Neuron (in vitro differentiated cells): Measurements from ENCODE around the gene RAB5A.
A peak's percentile ranks its signal among the peaks of the same experiment; 100 is the strongest.
"Not testable (repeated sequence)": the region's sequence is repeated elsewhere in the genome, so short reads cannot be mapped to it uniquely, and the experiment has no call there.

Experiments
- H2AFZ ChIP-seq: one replicate; pipeline ENCODE4 v1.6.1; 2013; ENCODE audit warnings: low read depth, mild to moderate bottlenecking, inconsistent platforms, low read length, moderate library complexity
- H3K27me3 ChIP-seq: one replicate; pipeline ENCODE4 v1.6.1; 2013; ENCODE audit warnings: low read length; ENCODE audit not compliant: insufficient read depth
- H3K36me3 ChIP-seq: one replicate; pipeline ENCODE4 v1.6.1; 2013; ENCODE audit warnings: low read length; ENCODE audit not compliant: insufficient read depth
- H3K4me1 ChIP-seq: one replicate; pipeline ENCODE4 v1.6.1; 2013; ENCODE audit warnings: low read length; ENCODE audit not compliant: insufficient read depth
- H3K4me3 ChIP-seq: 2 replicates; pipeline ENCODE4 v1.5.1; 2013; ENCODE audit warnings: mild to moderate bottlenecking, low read length, moderate library complexity
- H3K9me3 ChIP-seq: one replicate; pipeline ENCODE4 v1.6.1; 2013; ENCODE audit warnings: low read length

RAB5A gene, protein sequence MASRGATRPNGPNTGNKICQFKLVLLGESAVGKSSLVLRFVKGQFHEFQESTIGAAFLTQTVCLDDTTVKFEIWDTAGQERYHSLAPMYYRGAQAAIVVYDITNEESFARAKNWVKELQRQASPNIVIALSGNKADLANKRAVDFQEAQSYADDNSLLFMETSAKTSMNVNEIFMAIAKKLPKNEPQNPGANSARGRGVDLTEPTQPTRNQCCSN

DNA sequence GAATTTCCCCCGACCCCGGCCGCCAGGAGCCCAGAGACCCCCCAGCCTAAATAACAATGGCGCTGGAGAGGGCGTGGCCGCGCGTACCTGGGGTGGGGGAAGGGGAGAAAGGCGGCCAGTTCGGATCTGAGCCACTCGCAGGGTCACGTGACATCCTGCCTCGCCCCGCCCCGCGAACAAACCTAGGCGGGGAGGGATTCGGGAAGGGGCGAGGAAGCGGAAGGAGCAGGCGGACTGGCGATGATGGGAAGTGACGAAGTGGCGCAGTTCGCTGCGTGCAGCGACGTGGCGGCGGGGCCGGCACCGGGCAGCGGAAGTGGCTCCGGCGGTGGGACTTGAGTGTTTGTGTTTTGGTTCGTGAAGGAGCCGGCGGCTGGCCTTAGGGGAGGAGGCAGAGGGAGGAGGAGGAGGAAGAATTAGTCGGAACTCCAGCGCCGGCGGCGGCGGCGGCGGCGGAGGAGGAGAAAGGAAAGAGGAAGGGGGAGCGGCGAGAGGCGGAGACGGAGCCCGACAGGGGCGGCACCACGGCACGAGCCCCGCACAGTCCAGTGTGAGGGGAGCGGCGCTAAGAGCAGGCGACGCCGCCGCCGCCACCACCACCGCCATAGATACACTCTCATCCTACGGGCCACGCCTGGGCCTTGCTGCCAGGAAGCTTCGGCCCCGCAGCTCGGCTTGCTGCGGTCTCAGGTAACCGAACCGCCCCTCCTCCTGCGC lies at the start of gene RAB5A:
Gene RAB5A, plus strand, starts transcription at position 266 of the 717 bp plus-strand sequence. CDS start 3,802 bp downstream, outside the sequence.
- peaks cover 19% of the 10 kb centered on the region for H3K4me1 ChIP-seq
- peak within 1 kb of the TSS; percentile 71 for H2AFZ ChIP-seq
- no peaks in the 10 kb centered on the region for H3K9me3 ChIP-seq
- no peaks in the 10 kb centered on the region for H3K27me3 ChIP-seq
- H3K4me3 ChIP-seq = peak within 1 kb of the TSS; percentile 70
- peaks cover 11% of the 10 kb centered on the region for H3K36me3 ChIP-seq

DNA sequence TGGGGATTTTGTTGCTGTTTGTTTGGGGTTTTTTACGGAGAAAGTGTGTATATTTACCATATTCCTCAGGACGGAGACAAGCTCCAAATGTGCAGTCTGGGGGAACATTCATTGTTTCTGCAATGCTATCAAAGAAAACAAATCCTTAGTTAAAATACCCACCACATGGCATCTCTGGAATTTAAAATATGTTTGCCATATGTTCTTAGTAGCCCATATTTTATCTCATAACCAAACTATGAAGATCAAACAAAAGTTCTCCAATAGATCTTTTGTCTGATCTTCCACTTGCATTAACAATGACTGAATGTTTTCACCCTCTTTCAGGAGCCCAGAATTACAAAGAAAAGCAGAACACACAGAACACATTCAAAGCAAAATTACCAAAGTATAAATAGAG lies 48.2 kb upstream of the RAB5A start:
- H3K4me1 ChIP-seq = peaks cover 11% of the 10 kb centered on the region
- no peak overlapping the region for H3K4me3 ChIP-seq
- H3K9me3 ChIP-seq = no peaks in the 10 kb centered on the region
- no peaks in the 10 kb centered on the region for H3K36me3 ChIP-seq
- H2AFZ ChIP-seq = peak overlapping the region; percentile 22
- no peaks in the 10 kb centered on the region for H3K27me3 ChIP-seq

DNA sequence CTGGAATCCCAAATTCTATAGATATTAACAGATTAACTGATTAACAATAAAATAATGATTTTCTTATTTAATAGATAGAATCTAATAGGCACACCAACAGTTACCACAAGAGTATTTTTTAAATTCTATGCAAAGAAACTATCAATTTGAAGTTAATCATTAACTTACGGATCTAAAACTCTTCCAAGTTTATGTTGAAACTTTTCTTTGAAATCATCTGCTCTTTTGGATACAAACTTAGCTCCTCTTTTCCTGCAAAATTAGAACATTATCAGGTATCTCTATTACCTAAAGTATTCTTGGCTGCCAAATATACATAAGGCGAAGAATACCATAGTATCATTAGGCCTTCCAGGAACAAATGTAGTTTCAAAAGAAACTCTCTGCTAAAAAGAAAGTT lies 47.6 kb upstream of the RAB5A start:
- H3K4me3 ChIP-seq = no peak overlapping the region
- no peaks in the 10 kb centered on the region for H3K27me3 ChIP-seq
- no peak overlapping the region for H2AFZ ChIP-seq
- peaks cover 11% of the 10 kb centered on the region for H3K4me1 ChIP-seq
- no peaks in the 10 kb centered on the region for H3K9me3 ChIP-seq
- no peaks in the 10 kb centered on the region for H3K36me3 ChIP-seq

DNA sequence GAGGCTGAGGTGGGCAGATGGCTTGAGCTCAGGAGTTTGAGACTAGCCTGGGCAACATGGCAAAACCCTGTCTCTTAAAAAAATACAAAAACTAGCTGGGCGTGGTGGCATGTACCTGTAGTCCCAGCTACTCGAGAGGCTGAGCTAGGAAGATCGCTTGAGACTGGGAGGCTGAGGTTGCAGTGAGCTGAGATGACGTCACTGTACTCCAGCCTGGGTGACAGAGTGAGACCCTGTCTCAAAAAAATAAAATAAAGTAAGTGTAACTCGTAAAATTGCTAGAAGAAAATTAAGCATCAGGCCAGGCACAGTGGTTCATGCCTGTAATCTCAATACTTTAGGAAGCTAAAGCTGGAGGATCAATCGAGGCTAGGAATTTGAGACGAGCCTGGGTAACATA lies 47.1 kb upstream of the RAB5A start:
- H3K9me3 ChIP-seq, H3K4me3 ChIP-seq, H3K36me3 ChIP-seq, H2AFZ ChIP-seq, H3K27me3 ChIP-seq: not testable (repeated sequence)
- peaks cover 11% of the 10 kb centered on the region for H3K4me1 ChIP-seq

GRCh38 chr3:19901337-19901736 lies 45.6 kb upstream of the RAB5A start:
- H3K36me3 ChIP-seq = no peaks in the 10 kb centered on the region

GRCh38 chr3:19901918-19902317 lies 45.0 kb upstream of the RAB5A start:
- Histone ChIP-seq H3K27me3 (no peaks in the 10 kb centered on the region), H3K9me3 (no peaks in the 10 kb centered on the region), H3K4me3 (no peak overlapping the region), H3K36me3 (no peaks in the 10 kb centered on the region), H3K4me1 (peaks cover 11% of the 10 kb centered on the region), H2AFZ (no peak overlapping the region)

More at GRCh38 chr3:19901337-19901736, 45.6 kb upstream of the RAB5A start:
- no peak overlapping the region for H3K4me3 ChIP-seq
- peaks cover 11% of the 10 kb centered on the region for H3K4me1 ChIP-seq
- H3K9me3 ChIP-seq = no peaks in the 10 kb centered on the region
- H2AFZ ChIP-seq = no peak overlapping the region
- H3K27me3 ChIP-seq = no peaks in the 10 kb centered on the region

DNA sequence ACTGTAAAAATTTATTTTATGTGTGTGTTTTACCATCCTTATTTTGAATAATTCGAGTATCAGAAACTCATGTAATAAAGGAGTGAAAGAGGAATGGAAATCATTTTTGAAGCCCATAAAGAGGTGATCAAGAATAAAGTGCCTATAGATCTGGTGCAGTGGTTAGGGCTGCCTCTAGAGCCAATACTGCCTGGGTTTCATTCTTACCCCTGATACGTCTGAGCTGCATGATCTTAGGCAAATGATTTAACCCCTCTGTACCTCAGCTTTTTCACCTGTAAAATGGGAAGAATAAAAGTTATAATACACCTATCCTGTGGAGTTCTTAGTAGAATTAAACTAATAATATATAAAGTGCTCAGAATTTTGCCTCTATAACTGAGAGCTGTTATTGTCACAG lies 43.2 kb upstream of the RAB5A start:
- Histone ChIP-seq H3K4me3 (no peak overlapping the region), H3K9me3 (no peaks in the 10 kb centered on the region), H3K27me3 (no peaks in the 10 kb centered on the region), H3K4me1 (peaks cover 5% of the 10 kb centered on the region), H3K36me3 (no peaks in the 10 kb centered on the region), H2AFZ (no peak overlapping the region)

- H3K4me1 ChIP-seq = no peaks in the 10 kb centered on the region
- peaks cover 2% of the 10 kb centered on the region for H3K9me3 ChIP-seq
- H3K36me3 ChIP-seq = no peaks in the 10 kb centered on the region
- H3K27me3 ChIP-seq = no peaks in the 10 kb centered on the region
- H3K4me3 ChIP-seq = no peak overlapping the region
- no peak overlapping the region for H2AFZ ChIP-seq
Measured at GRCh38 chr3:19907523-19907922, 39.4 kb upstream of the RAB5A start.

- Histone ChIP-seq H2AFZ (no peak overlapping the region), H3K4me1 (no peaks in the 10 kb centered on the region), H3K9me3 (peaks cover 2% of the 10 kb centered on the region), H3K36me3 (no peaks in the 10 kb centered on the region), H3K4me3 (no peak overlapping the region), H3K27me3 (no peaks in the 10 kb centered on the region)
Measured at GRCh38 chr3:19911452-19911851, 35.4 kb upstream of the RAB5A start.

DNA sequence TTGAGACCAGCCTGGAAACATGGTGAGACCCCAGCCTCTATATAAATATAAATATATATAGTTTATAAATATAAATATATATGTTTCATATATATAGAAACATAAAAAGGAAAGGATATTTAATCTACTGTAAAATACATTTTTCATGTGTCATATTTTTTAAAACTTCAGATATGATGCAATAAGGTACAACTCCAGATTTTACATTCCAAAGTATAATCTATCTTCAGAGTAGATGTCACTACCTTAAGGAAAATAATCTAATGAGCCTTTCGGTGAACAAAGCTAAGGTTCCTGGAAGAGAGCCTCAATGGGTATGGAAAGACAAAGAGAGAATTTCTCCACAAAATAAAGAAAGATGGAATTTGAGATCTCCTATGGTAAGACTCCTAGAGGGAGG lies 29.7 kb upstream of the RAB5A start:
- H3K4me1 ChIP-seq = no peaks in the 10 kb centered on the region
- no peaks in the 10 kb centered on the region for H3K27me3 ChIP-seq
- H3K4me3 ChIP-seq = no peak overlapping the region
- H3K36me3 ChIP-seq = no peaks in the 10 kb centered on the region
- H3K9me3 ChIP-seq = no peaks in the 10 kb centered on the region
- H2AFZ ChIP-seq = no peak overlapping the region

GRCh38 chr3:19920401-19921080 lies 26.4 kb upstream of the RAB5A start:
- no peaks in the 10 kb centered on the region for H3K36me3 ChIP-seq
- no peaks in the 10 kb centered on the region for H3K27me3 ChIP-seq
- no peaks in the 10 kb centered on the region for H3K4me1 ChIP-seq
- H3K4me3 ChIP-seq = no peak overlapping the region
- H3K9me3 ChIP-seq = no peaks in the 10 kb centered on the region
- no peak overlapping the region for H2AFZ ChIP-seq

DNA sequence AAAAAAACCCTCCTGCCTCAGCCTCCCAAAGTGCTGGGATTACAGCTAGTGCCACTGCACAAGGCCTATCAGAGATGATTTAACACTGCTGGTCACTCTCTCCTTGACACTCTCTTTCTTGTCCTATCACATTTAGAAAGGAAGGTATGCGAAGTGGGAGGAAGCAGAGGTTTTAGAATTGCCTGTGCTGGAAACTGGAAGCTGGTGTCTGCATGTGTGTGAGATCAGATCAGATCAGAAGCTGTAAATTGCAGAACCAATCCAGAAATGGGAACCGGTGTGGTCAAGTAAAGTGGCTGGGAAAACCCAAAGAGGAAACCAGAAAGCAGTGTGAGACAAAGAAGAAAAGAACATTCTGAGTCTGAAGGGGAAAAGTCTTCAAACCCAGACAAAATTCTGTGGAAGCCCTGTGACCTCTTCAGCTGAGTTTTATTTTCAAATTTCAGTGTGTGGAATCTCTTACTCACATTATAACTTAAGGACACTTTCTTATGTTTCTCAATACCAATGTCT lies 15.7 kb upstream of the RAB5A start:
- no peaks in the 10 kb centered on the region for H3K4me1 ChIP-seq
- no peak overlapping the region for H3K4me3 ChIP-seq
- no peaks in the 10 kb centered on the region for H3K27me3 ChIP-seq
- H3K36me3 ChIP-seq = no peaks in the 10 kb centered on the region
- H3K9me3 ChIP-seq = no peaks in the 10 kb centered on the region
- no peak overlapping the region for H2AFZ ChIP-seq

- Histone ChIP-seq H3K4me3 (no peak overlapping the region), H2AFZ (no peak overlapping the region), H3K36me3 (no peaks in the 10 kb centered on the region), H3K27me3 (no peaks in the 10 kb centered on the region), H3K4me1 (no peaks in the 10 kb centered on the region), H3K9me3 (no peaks in the 10 kb centered on the region)
Measured at GRCh38 chr3:19931767-19932188, 15.1 kb upstream of the RAB5A start.
